Activated naive CD4-positive, alpha-beta T cell (primary cell): ENCODE measurements around the gene PTPN22.

Experiments
- DNase-seq, 4 experiments: peaks; one replicate each; lab custom pipeline; 2025; lab: John Stamatoyannopoulos, UW

The PTPN22 gene

DNA sequence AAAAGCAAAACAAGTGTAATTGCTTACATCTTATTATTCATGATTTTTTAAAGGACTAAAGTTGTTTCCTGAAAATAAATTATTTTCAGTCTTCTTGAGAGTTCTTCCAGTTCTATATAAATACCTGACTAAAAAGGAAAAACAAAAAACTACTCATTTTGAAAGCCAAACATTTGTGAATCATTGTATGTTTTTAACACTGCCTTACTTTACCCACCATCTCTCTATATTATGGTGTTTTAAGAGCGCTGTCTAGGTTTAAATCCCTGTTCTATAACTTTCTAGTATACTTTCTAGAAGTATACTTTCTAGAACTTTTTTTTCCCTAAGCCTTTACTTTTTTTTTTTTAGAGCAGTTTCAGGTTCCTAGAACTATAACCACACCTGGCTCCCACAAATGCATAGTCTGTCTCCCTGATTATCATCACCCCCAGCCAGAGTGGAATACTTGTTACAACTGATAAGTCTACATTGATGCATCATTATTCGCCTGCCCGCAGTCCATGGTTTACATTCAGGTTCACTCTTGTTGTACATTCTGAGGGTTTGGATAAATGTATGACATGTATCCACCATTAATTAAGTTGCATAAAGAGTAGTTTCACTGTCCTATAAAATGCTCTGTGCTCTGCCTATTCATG lies 69.0 kb downstream of the PTPN22 start:
- DNase-seq, result no peak

GRCh38 chr1:113800487-113800886 lies 71.0 kb downstream of the PTPN22 start:
- DNase-seq, result no peak

GRCh38 chr1:113797472-113797871 lies 74.0 kb downstream of the PTPN22 start:
- no peak for DNase-seq

GRCh38 chr1:113793878-113794834 lies 77.4 kb downstream of the PTPN22 start:
- no peak for DNase-seq

GRCh38 chr1:113792986-113793385 lies 78.5 kb downstream of the PTPN22 start:
- DNase-seq, result no peak

DNA sequence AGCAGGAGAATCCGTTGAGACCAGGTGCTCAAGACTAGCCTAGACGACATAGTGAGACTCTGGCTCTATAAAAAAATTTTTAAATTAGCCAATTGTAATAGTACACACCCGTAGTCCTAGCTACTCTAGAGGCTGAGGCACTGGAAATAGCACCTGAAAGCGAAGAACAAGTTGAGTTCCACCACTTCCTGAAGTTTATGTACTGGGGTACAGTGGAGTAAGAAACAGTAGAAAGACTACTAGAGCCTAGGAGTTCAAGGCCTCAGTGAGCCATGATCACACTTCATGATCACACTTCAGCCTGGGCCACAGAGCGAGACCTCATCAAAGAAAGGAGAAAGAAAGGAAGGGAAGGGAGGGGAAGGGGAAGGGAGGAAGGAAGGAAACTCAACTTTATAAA lies 79.0 kb downstream of the PTPN22 start:
- no peak for DNase-seq

DNA sequence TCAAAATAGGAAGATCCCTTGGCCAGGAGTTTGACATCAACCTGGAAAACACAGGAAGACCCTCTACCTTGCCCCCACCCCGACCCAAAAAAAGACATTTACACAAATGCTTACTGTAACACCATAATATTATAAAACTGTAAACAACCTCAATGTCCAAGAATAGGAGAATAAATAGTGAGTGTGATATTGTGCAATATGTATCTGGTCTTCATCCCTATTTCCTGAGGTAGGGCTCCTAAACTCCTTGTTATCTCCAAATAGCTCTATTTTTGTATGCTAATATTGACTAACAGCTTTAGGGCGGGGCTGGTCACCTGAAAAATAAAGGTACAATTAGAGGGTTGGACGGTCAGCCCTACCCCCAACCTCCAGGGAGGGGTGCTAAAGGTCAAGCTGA lies 82.7 kb downstream of the PTPN22 start:
- DNase-seq, result no peak

DNA sequence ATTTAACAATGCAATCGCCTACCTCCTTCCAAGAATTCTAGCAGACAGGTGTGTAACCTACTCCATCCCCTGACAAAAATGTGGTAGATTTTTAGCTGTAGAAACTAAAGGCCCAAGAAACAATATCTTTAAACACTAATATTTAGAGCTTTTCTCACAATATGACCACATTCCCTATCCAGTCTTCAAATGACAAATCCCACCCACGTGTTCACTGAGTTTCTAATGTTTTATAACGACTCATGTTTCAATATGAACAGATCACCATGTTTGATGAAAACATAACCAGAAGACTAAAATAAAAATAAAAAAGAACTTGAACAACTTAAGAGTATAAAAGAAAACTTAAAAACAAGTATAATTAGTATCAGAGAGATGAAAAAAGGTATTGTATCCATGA lies 83.8 kb downstream of the PTPN22 start:
- no peak for DNase-seq

DNA sequence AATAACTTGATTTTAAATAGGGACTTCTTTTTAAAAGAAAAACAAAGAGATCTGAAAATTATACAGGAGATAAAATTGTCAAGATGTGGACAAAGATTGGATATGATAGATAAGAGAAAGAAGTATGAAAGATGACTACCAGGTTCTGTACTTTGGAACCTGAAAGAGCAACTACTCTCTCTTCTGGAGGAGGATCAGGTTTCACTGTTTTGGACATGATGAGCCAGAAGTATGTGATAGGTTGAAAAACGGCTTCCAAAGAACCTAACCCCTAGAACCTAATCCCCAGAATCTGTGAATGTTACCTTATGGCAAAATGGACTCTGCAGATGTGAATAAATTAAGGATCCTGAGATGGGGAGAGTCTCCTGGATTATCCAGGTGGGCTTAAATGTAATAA lies 85.4 kb downstream of the PTPN22 start:
- no peak for DNase-seq

- DNase-seq, result no peak
Measured at GRCh38 chr1:113784104-113784779, 87.3 kb downstream of the PTPN22 start.

- no peak for DNase-seq
Measured at GRCh38 chr1:113783254-113784103, 88.0 kb downstream of the PTPN22 start.

GRCh38 chr1:113782406-113782805 lies 89.1 kb downstream of the PTPN22 start:
- DNase-seq, result no peak

- DNase-seq, result no peak
Measured at GRCh38 chr1:113780374-113781146, 91.0 kb downstream of the PTPN22 start.

- no peak for DNase-seq
Measured at GRCh38 chr1:113779542-113779941, 92.0 kb downstream of the PTPN22 start.

GRCh38 chr1:113777561-113777960 lies 94.0 kb downstream of the PTPN22 start:
- no peak for DNase-seq

DNA sequence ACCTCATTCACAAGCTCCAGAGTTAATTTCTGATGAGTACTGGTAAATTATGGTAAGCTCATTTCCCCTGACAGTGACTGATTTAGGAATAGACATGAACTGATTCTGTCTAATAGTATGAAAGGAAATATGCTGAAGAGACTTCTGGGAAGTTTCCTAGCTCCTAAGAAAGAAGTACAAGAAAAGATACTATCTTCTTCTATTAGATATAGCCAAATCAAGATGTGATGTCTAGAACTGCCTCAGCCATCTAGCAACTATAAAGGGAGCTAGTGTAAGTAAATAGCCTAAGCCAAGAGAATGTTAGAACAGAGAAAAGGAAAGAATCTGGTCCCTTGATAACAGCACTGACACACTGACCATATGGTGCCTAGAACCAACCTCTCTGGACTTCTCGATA lies 101.5 kb downstream of the PTPN22 start:
- no peak for DNase-seq

DNA sequence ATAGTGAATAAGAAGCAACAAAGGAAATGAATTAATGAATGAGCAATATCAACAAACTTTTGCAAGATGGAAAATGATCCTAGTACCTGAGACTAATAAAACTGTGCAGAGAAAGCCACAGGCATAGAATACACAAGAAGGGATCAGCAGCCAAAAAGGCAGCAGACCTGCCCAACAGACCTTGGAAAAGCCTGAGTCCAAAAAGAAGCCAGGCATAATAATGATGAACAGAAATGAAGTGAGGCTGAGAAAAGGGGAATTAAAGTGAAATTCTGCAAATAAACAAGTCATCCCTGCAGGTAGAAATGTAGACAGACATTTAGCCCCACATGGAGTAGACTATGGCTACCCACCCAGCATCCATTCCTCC lies 101.9 kb downstream of the PTPN22 start:
- DNase-seq, result no peak

DNA sequence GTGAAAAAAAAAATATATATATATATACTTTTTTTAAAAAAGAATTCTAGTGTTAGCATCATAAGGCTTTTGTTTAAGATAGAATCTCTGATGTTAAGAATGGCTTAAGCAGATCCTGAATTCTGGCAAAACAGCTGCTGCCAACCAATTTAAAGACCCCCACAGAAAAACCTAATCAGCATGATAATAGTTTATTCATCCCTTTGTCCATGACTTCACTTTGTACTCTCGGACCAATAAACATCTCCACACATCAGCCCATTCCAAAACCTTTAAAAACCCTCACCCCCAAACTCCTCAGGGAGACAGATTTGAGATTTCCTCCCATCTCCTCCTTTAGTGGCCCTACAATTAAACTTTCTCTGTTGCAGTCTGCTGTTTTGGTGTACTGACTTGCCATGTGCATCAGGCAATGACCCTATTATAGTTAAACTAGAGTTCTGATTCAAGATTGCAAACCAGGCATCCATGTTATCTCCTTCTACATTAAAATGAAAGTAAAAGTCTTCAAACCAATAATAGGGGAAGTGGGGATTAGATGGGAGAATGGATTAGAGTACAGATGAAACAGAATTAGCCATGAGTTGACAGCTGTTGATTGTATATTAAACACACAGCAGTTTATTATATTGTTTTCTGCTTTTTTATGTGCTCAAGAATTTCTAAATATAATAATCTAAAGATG lies 102.5 kb downstream of the PTPN22 start:
- no peak for DNase-seq

DNA sequence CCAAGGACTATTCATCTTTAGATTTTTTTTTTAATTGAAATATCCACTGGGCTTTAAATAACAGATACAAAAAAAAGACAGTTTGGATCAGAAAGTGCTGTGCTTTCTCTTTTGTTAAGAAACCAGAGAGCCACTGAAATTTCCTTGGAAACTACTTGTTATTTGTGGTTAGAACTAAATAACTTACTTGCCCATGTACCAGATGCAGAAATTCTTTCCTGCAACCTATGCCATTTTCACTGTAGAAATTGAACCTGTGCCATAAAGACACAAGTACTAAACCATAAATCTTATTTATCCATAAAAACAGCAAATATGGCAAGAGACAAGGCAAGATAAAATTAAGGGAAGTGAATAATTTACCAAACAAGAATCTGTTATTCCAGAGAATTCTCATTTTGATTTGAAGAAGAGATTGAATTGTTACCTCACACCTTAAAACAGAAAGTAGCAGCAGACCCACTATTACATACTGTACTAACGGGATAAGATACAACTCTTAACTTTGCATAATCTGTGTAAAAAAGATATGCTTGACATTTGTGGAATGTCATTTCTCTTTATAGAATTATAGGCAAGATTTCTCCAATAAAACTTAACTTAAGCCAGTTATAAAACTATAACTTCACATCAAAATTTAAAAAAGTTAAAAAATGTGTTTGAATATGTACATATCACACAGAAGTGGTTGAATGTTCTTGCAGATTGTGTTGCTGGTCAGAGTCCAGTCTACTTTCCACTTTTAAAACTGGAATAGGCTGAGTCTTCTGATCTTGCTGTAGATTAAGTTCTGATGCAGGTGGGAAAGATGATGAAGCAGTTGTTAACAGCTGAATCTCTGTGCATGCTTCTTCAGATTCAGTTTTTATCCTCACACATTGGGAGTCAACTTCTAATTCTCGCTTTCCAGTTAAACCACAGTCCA lies 105.9 kb downstream of the PTPN22 start:
- no peak for DNase-seq
